22Rv1 (cell line): ENCODE results near the gene NUP160.

Experiments used
- CTCF ChIP-seq: fragments of 450-650 bp; IDR thresholded peaks from 2 replicates; pipeline ENCODE4 v1.5.1; 2017; ENCODE audit warnings: mild to moderate bottlenecking
- ZFX ChIP-seq: fragments of 450-650 bp; IDR thresholded peaks from 2 replicates; pipeline ENCODE4 v1.6.1; 2017; ENCODE audit warnings: antibody characterized with exemption, borderline replicate concordance

DNA sequence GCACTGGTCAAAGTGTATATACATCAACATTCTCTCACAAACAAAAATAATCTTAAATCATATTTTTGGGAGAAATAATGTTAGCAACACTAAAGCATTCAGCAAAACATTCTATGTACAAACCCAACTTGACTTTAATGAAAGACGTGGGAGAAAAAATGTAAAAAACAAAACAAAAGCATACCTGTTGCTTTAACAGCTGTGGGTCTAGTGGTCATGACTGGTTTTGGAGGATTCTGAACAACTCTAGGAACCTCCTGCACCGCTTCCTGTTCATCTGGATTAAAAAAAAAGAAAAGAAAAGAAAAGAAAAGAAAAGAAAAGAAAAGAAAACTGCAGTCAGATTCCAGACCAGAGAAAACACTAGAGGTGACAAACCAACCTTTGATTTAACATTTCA, 83.1 kb downstream of the NUP160 start:
- TF ChIP-seq CTCF: no peak
- TF ChIP-seq ZFX: no peak
